Stimulated activated naive CD8-positive, alpha-beta T cell treated with anti-CD3 and anti-CD28 coated beads, Interleukin-15, Interleukin-2, amounts not matched to agents 100 ng/mL and 50 ng/mL, for 24 hours (primary cell): Measurements from ENCODE around the gene FAM83E.

Source experiments
- H3K27ac Mint-ChIP-seq: one replicate; pipeline ENCODE4 v1.8.0; 2021; ENCODE audit warnings: mild to moderate bottlenecking, mixed read lengths
- H3K27me3 Mint-ChIP-seq: one replicate; pipeline ENCODE4 v1.8.0; 2021; ENCODE audit warnings: mixed read lengths
- H3K36me3 Mint-ChIP-seq: one replicate; pipeline ENCODE4 v1.8.0; 2021; ENCODE audit warnings: low read depth, mixed read lengths
- H3K4me1 Mint-ChIP-seq: one replicate; pipeline ENCODE4 v1.8.0; 2021; ENCODE audit warnings: low read depth, mixed read lengths
- H3K4me3 Mint-ChIP-seq: one replicate; pipeline ENCODE4 v1.8.0; 2021; ENCODE audit warnings: mild to moderate bottlenecking, mixed read lengths
- H3K9me3 Mint-ChIP-seq: one replicate; pipeline ENCODE4 v1.8.0; 2021; ENCODE audit warnings: mixed read lengths

Gene FAM83E

DNA sequence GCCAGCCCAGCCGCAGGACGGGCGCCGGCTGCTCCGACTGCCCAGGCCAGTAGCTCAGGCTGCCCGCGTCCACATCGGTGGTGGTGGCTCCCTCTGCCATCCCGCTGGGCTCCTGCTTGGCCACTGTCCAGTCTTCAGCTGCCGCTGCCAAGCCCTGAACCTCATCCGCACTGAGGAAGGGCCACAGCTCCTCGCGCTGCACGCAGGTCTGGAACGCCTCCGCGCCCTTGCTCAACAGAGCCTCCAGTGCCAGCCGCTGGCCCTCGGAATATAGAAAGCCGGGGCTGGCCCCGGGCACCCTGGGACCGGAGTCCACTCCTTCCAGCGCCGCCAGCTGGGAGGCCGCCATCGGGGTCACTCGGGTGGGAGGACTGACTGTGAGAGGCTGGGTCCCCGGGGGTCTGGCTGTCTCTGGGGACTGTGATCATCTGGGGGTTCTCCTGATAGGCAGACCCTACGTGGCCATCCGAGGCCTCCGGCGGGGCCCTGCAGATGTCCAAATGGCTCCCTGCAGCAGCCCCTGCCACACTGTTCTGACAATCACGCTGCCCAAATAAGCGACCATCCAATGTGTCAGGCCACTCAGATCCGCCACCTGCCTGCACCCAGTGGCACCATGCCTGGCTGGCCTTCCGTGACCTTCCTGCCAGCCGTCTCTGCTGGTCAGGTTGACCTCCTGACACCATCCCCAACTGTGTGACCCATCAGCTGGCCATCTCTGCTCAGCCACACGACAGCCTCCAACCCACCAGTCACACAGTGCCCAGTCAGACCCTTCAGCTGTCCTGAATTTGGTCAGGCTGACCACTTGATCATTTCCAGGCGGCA lies 1.6 kb downstream of the FAM83E start:
- H3K4me1 Mint-ChIP-seq, result peaks cover 30% of the 10 kb centered on the region
- no peaks in the 10 kb centered on the region for H3K9me3 Mint-ChIP-seq
- peak overlapping the region; percentile 66 for H3K27ac Mint-ChIP-seq
- H3K4me3 Mint-ChIP-seq, result no peak overlapping the region
- peaks cover 42% of the 10 kb centered on the region for H3K36me3 Mint-ChIP-seq
- H3K27me3 Mint-ChIP-seq, result no peaks in the 10 kb centered on the region

DNA sequence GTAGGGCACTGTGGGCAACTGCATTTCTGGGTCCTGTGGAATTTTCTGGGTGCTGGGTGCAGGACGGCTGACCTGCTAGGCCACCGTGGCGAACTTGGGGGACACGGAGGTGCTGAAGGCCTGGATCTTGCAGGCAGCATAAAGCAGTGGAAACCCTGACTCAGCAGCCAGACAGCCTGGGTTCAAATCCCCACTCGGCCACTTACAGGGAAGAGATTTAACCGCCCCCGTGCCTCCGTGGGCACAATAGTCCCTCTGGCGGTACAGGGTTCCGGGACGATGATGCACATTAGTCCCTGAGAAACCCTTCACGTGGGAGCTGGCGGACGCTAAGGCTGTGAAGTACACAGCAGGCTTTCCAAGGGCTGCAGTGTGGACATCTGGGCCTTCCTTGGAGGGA lies 3.0 kb downstream of the FAM83E start:
- Mint-ChIP-seq H3K27me3 (no peaks in the 10 kb centered on the region), H3K27ac (no peak overlapping the region), H3K4me1 (peaks cover 18% of the 10 kb centered on the region), H3K36me3 (peaks cover 29% of the 10 kb centered on the region), H3K4me3 (no peak overlapping the region), H3K9me3 (no peaks in the 10 kb centered on the region)

DNA sequence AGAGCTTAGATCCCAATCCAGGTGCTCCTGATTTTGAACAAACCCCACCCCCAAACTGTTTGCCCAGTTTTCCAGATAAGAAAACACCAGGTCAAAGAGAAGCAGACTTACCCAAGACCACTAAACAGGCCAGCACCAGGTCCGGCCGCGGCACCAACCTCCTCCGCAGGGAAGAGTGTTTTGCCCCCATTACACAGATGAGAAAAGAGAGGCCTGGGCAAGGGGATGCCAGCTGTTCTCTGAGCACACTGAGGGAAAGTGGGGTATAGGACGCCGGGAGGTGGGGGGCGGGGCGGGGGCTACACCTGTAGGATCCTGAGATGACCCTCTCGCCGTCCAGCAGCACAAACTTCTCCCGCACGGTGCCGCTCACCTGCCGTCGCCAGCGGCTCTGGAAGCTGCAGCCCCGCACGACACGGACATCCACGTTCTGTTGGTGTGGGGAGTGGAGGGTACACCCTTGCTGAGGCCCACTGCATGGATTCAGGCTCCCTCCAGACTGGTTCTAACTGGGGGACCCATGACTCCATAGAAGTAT lies 5.2 kb downstream of the FAM83E start:
- Mint-ChIP-seq H3K9me3 (no peaks in the 10 kb centered on the region), H3K36me3 (peaks cover 10% of the 10 kb centered on the region), H3K4me1 (peaks cover 4% of the 10 kb centered on the region), H3K27me3 (no peaks in the 10 kb centered on the region), H3K27ac (no peak overlapping the region), H3K4me3 (no peak overlapping the region)

DNA sequence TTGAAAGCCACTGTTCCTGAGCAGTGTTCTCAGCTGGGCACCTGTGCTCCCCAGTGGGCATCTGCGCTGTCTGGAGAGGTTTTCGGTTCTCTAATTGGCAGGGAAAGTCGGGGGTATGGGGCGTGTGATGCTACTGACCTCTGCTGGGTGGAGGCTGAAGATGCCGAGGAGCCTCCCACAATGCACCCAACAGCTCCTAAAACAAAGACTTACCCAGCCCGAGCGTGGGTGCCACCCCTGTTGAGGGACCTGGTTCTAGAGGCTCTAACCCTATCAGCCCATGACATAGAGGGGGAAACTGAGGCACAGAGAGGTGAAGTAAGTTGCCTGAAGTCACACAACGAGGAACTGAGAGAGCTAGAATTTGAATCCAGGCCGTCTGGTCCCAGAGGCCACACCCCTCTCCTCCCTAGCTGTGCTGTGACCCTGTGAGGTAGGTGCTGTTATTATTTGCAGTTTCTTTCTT lies 6.0 kb downstream of the FAM83E start:
- Mint-ChIP-seq H3K27ac (no peak overlapping the region), H3K9me3 (no peaks in the 10 kb centered on the region), H3K4me1 (peaks cover 4% of the 10 kb centered on the region), H3K36me3 (peaks cover 4% of the 10 kb centered on the region), H3K4me3 (no peak overlapping the region), H3K27me3 (no peaks in the 10 kb centered on the region)

DNA sequence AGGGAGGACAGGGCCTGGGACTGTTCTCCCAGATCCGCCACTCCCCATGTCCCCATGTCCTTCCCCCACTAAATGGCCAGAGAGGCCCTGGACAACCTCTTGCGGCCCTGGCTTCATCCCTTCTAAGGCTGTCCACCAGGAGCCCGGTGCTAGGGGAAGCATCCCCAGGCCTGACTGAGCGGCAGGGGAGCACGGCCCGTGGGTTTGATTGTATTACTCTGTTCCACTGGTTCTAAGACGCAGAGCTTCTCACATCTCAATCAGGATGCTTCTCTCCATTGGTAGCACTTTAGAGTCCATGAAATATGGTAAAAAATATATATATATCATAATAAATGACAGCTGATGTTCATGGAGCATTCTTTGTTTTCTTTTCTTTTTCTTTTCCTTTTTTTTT lies 7.5 kb downstream of the FAM83E start:
- no peaks in the 10 kb centered on the region for H3K9me3 Mint-ChIP-seq
- H3K36me3 Mint-ChIP-seq, result no peaks in the 10 kb centered on the region
- H3K27ac Mint-ChIP-seq, result no peak overlapping the region
- H3K4me3 Mint-ChIP-seq, result no peak overlapping the region
- peaks cover 4% of the 10 kb centered on the region for H3K4me1 Mint-ChIP-seq
- H3K27me3 Mint-ChIP-seq, result no peaks in the 10 kb centered on the region

DNA sequence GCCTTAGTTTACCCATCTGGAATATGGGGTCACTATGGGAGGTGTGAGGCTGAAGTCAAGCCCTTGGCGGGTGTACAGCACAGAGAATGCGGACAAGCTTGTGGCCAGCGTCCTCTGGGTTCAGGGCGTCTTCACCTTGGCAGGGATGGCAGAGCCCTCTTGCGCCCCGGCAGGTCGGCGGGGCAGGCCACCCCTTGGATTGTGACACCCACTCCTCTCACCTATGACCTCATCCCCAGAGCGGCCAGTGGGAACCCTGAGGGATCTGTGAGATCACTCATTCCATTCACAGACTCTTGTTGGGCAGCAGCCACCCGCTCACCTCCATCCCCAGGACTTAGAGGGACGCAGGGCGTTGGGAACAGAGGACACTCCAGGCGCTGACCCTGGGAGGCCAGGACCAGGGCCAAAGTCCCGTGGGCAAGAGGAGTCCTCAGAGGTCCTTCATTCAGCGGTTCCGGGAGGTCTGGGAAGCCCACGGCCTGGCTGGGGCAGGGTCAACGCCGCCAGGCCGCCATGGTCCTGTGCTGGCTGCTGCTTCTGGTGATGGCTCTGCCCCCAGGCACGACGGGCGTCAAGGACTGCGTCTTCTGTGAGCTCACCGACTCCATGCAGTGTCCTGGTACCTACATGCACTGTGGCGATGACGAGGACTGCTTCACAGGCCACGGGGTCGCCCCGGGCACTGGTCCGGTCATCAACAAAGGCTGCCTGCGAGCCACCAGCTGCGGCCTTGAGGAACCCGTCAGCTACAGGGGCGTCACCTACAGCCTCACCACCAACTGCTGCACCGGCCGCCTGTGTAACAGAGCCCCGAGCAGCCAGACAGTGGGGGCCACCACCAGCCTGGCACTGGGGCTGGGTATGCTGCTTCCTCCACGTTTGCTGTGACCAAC lies 8.2 kb downstream of the FAM83E start, which contains the start of gene SPACA4:
Gene SPACA4 (plus strand): TSS at position 280 of the 896 bp plus-strand sequence. CDS start 237 bp downstream, at position 517.
- Mint-ChIP-seq H3K27ac (no peak within 1 kb of the TSS), H3K36me3 (no peaks in the 10 kb centered on the region), H3K27me3 (no peaks in the 10 kb centered on the region), H3K9me3 (no peaks in the 10 kb centered on the region), H3K4me3 (no peak within 1 kb of the TSS), H3K4me1 (peaks cover 4% of the 10 kb centered on the region)

DNA sequence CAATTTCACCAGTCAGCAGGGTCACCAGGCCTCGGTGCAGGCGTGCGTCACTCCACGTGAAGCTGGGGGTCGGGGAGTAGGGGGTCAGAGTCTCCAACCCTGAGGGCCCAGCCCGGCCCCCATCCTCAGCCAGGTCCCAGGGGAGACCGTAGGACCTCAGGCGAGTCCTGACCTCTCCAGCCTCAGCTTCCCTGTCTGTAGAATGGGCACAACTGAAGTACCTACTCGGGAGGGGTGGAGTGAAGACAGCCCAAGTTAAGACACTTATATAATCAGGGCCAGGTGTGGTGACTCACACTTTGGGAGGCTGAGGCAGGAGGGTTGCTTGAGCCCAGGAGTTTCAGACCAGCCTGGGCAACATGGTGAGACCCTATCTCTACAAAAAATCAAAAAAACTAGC lies 11.0 kb downstream of the FAM83E start:
- Mint-ChIP-seq H3K36me3 (no peaks in the 10 kb centered on the region), H3K4me3 (no peak overlapping the region), H3K4me1 (peaks cover 3% of the 10 kb centered on the region), H3K9me3 (no peaks in the 10 kb centered on the region), H3K27me3 (no peaks in the 10 kb centered on the region), H3K27ac (no peak overlapping the region)

DNA sequence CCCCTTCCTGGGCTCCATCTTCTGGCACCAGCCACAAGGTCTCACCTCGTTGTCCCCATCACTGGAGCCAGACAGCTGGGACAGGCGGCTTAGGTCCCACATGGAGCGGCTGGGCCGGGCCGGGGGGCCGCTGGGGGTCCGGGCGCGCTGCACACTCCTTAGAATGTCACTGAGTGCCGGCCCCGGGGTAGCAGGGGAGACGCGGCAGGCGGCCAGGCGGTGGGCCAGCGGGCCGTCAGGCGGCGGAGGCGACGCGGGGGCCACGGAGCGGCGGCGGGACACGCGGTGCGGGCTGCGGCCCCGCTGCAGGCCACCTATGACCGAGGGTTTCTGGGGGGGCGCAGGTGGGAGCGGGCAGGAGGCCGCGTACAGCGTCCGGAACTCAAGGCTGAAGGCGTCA lies 11.4 kb downstream of the FAM83E start:
- no peaks in the 10 kb centered on the region for H3K9me3 Mint-ChIP-seq
- H3K27ac Mint-ChIP-seq, result no peak overlapping the region
- H3K27me3 Mint-ChIP-seq, result no peaks in the 10 kb centered on the region
- H3K4me3 Mint-ChIP-seq, result no peak overlapping the region
- no peaks in the 10 kb centered on the region for H3K4me1 Mint-ChIP-seq
- H3K36me3 Mint-ChIP-seq, result no peaks in the 10 kb centered on the region

DNA sequence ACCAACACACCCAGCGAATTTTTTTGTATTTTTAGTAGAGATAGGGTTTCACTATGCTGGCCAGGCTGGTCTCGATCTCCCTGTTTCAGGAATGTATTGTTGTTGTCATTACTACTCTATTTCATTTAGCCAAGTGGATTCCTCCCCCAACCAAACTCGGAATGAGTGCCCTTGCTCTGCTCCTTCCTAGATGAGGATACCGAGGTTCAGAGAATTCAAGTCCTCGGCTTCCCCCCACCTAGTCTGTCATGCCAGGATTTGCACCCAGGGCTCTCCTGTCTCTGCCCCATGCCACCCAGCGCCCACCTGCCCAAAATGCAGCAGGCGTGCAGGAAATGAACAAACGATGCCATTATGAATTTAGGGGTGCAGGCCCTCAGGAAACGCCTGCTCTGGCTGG lies 11.9 kb downstream of the FAM83E start:
- Mint-ChIP-seq H3K4me1 (no peaks in the 10 kb centered on the region), H3K27ac (no peak overlapping the region), H3K36me3 (no peaks in the 10 kb centered on the region), H3K4me3 (no peak overlapping the region), H3K27me3 (no peaks in the 10 kb centered on the region), H3K9me3 (no peaks in the 10 kb centered on the region)

DNA sequence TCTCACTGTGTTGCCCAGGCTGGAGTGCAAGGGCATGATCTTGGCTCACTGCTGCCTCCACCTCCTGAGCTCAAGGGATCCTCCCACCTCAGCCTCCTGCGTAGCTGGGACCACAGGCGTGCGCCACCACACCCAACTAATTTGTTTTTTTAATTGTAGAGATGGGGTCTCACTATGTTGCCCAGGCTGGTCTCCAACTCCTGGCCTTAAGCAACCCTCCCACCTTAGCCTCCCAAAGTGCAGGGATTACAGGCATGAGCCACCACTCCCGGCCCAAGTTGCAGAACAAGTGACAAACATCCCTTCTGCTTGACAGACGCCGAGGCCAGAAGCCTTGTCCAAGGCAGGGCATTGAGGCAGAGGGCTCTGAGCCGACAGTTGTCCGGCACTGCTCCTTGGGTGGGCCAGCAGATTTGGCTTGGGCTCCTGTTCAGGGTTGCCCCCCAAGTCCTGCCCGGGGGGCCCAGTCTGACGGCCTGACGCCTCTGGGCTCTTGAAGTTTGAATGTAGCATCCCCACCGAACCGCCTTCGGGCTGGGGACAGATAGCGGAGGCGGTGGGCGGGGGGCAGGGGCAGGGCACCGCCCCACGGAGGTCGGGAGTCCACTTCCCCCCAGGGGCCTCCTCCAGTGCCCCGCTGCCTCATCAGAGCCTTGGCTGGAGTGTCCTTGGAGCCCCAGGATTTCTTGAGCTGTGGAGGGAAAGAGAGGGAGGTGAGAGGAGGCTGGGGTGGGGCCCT lies 14.0 kb downstream of the FAM83E start:
- Mint-ChIP-seq H3K36me3 (no peaks in the 10 kb centered on the region), H3K9me3 (no peaks in the 10 kb centered on the region), H3K4me3 (no peak overlapping the region), H3K27me3 (no peaks in the 10 kb centered on the region), H3K4me1 (peaks cover 4% of the 10 kb centered on the region), H3K27ac (no peak overlapping the region)

DNA sequence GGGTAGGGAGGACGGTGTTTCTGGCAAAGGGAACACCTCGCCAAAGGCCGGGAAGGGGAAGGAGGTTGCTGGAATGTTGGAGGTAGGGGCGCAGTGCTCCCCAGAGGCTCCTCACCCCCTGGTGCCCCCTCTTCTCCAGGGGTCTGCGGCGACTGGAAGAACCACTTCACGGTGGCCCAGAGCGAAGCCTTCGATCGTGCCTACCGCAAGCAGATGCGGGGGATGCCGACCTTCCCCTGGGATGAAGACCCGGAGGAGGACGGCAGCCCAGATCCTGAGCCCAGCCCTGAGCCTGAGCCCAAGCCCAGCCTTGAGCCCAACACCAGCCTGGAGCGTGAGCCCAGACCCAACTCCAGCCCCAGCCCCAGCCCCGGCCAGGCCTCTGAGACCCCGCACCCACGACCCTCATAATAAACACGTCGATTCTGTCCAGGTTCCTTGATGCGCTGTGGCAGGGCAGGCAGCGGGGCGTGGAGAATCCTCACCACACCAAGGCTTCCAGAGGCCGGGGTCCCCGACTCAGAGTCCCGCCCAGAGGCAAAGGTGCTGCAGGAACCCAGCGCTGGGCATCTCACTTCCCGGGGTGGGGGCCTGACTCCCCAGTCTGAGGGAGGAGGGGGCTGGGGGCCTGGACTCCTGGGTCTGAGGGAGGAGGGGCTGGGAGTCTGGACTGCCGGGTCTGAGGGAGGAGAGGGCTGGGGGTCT lies 15.7 kb downstream of the FAM83E start:
- no peaks in the 10 kb centered on the region for H3K9me3 Mint-ChIP-seq

DNA sequence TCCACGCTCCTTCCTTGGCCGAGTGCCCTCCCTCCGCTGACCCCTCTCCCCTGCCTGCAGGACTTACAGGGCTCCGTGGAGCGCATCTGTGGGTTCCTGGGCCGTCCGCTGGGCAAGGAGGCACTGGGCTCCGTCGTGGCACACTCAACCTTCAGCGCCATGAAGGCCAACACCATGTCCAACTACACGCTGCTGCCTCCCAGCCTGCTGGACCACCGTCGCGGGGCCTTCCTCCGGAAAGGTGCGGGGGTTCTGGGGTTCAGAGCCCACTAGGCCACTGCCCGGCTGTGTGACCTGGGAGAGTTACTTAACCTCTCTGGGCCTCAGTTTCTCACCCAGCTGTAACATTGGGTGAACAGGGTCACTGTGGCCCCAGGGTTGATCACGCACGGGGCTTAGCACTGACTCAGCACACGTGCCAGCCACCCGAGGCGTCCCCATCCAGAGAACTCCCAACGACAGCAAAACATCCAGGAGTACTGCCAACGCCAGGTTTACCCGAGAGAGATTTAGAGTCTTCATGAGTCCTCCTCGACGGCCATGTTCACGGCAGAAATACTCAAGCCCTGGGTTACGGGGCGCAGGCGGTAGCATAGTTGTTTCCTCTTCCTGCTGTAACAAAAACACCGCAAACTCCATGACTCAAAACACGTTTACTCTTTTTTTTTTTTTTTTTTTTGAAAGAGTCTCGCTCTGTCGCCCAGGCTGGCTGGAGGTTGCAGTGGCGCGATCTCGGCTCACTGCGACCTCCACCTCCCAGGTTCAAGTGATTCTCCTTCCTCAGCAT lies 18.0 kb downstream of the FAM83E start:
- H3K27me3 Mint-ChIP-seq, result no peaks in the 10 kb centered on the region
- no peaks in the 10 kb centered on the region for H3K36me3 Mint-ChIP-seq
- H3K27ac Mint-ChIP-seq, result peak overlapping the region; percentile 40
- H3K9me3 Mint-ChIP-seq, result no peaks in the 10 kb centered on the region
- peak overlapping the region; percentile 60 for H3K4me3 Mint-ChIP-seq
- H3K4me1 Mint-ChIP-seq, result peaks cover 4% of the 10 kb centered on the region

More for the DNA sequence above, 15.7 kb downstream of the FAM83E start:
- Mint-ChIP-seq H3K4me1 (peaks cover 4% of the 10 kb centered on the region), H3K4me3 (no peak overlapping the region), H3K36me3 (no peaks in the 10 kb centered on the region), H3K27me3 (no peaks in the 10 kb centered on the region), H3K27ac (no peak overlapping the region)

DNA sequence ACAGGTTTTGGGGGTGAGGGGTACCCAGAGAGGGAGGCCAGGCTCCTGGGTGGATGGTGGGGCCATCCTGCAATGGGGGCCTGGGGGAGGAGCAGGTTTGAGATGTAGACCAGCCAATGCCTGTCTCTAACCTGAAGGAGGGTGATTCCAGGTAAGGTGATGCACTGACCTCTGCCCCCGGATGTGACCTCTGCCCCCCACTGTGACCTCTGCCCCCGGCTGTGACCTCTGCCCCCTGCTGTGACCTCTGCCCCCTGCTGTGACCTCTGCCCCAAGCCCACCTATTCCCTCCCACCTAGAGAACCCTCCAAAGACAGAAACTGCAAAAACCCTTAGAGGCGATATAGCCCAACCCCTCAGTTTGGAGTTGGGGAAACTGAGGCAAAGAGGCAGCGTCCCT lies 18.6 kb downstream of the FAM83E start:
- Mint-ChIP-seq H3K4me1 (peaks cover 4% of the 10 kb centered on the region), H3K9me3 (no peaks in the 10 kb centered on the region), H3K36me3 (no peaks in the 10 kb centered on the region), H3K27ac (no peak overlapping the region), H3K4me3 (peak overlapping the region; percentile 60), H3K27me3 (no peaks in the 10 kb centered on the region)
